Heart left ventricle (tissue), 16 donors: Measurements from ENCODE around the gene SECTM1. TPM values are rescaled to one million over a fixed set of nuclear protein-coding genes. Genes with fewer than 3 reads are reported as not detected.

Experiments
- ATAC-seq, 4 donors: fragments of 200-7000 bp; cut with Tn5 transposase; one replicate each; pipeline ENCODE4 v1.9.1; 2020 to 2022; ENCODE audit warnings: moderate library complexity in 4 of 4, mild to moderate bottlenecking in 3 of 4, moderate number of reproducible peaks in 1 of 4
- DNase-seq, 5 donors: peaks; one replicate each; pipeline ENCODE4 v3.0.0-alpha.2; 2020
- H3K27ac ChIP-seq, 12 donors: fragments of 200-600 bp; sonication (generic) in 4 of 12; one replicate each; pipeline versions ENCODE4 v1.5.0 to v1.8.0; 2016 to 2022; ENCODE audit warnings: mild to moderate bottlenecking in 2 of 12
- H3K27me3 ChIP-seq, 9 donors: fragments of 200-600 bp; sonication (generic) in 2 of 9; one replicate each; pipeline versions ENCODE4 v1.5.1 to v1.8.0; 2016 to 2022; ENCODE audit warnings: mild to moderate bottlenecking in 3 of 9
- H3K36me3 ChIP-seq, 9 donors: fragments of 200-600 bp; sonication (generic) in 2 of 9; one replicate each; pipeline versions ENCODE4 v1.5.0 to v1.8.0; 2018 to 2022; ENCODE audit warnings: mild to moderate bottlenecking in 2 of 9
- H3K4me1 ChIP-seq, 12 donors: fragments of 200-600 bp; sonication (generic) in 4 of 12; one replicate each; pipeline versions ENCODE4 v1.5.0 to v1.8.0; 2016 to 2022; ENCODE audit warnings: mild to moderate bottlenecking in 3 of 12
- H3K4me3 ChIP-seq, 12 donors: fragments of 200-600 bp; sonication (generic) in 4 of 12; one replicate each; pipeline versions ENCODE4 v1.5.0 to v1.8.0; 2017 to 2022; ENCODE audit warnings: mild to moderate bottlenecking in 9 of 12, moderate library complexity in 4 of 12
- H3K9me3 ChIP-seq, 12 donors: fragments of 200-600 bp; sonication (generic) in 4 of 12; one replicate each; pipeline versions ENCODE4 v1.5.0 to v1.8.0; 2016 to 2022; ENCODE audit warnings: mild to moderate bottlenecking in 1 of 12
- POLR2A ChIP-seq, 2 donors: fragments of 450-650 bp; IDR thresholded peaks; one replicate each; pipeline ENCODE4 v1.6.1; 2017; ENCODE audit warnings: antibody characterized with exemption in 2 of 2, mild to moderate bottlenecking in 2 of 2, moderate library complexity in 2 of 2
- WGBS, 4 donors: extraction: QIAGEN DNeasy Blood & Tissue Kit in 2 of 4; methylation state at CpG; one replicate each; pipeline versions ENCODE4 v1.1.5 to v1.1.7; 2013 to 2018; 5-methylcytosine and 5-hydroxymethylcytosine counted together
- intact Hi-C, 10 donors: fragments of 100-400 bp; cut with DNase I; formaldehyde crosslinking; loops; one replicate each; pipeline versions ENCODE4 v1.11.1 to v1.14.2; 2022
- polyA plus RNA-seq, 2 donors: library from polyadenylated mRNA; stranded (reverse); fragments of 200-250 nt; gene quantifications; one replicate each; pipeline ENCODE4 v1.2.3, GENCODE V29; 2013
- total RNA-seq, 9 donors: library from RNA; depleted of rRNA in 2 of 9; stranded (reverse); fragments of >200 nt in 2 of 9; fragmentation: NEBNext Ultra II Directional in 3 of 9; extraction: Animal tissue kit (Norgen Biotek cat#: 25700) in 3 of 9; gene quantifications; one replicate each; pipeline versions ENCODE4 v1.1.0 to v1.2.4, GENCODE V29; 2016 to 2023
- TF ChIP-seq, protein P1 (sequence below), 12 donors: fragments of 200-600 bp; sonication (generic) in 4 of 12; IDR thresholded peaks; one replicate each; pipeline versions ENCODE4 v1.5.0 to v1.8.0; 2018 to 2022; ENCODE audit warnings: antibody characterized with exemption in 12 of 12, mild to moderate bottlenecking in 5 of 12
- donor health status: ischemic (EF 13 %, LVEDD 7.1; RV severe dilation, severe dysfunction).
- donor health status: healthy with polysubstance abuse.
- donor health status: DM: no; HTN: yes; CAD: no.
- donor health status: DM: no; HTN: no; CAD: no.
- donor health status: ischemic (EF 25% LVEDD 6.9; RV normal size, moderate dysfunction).
- donor health status: ischemic (EF 25% LVEDD 5.7; RV mildly dilated, moderate dysfunction).
- donor health status: healthy.
- donor health status: DM: yes; HTN: yes; CAD: no.
- donor health status: ischemic (EF 35%, LVEDD 5.7; RV mildly dilated, moderate dysfunction).
- donor health status: nonischemic (EF 11% LVEDD 7.7; RV severe dilation, severe dysfunction).
- donor health status: DM: yes; HTN: yes; CAD: no.
- donor health status: PGD.
- donor health status: ischemic (EF 29% LVEDD 5.4; RV normal size, mild dysfunction).
- donor health status: nonischemic (EF 23%, LVEDD 6.1; RV moderate dilation, normal function).

Gene SECTM1
- total and polyA plus RNA-seq, 11 donors: 2.3 to 41.6 (median 3.4) TPM

DNA sequence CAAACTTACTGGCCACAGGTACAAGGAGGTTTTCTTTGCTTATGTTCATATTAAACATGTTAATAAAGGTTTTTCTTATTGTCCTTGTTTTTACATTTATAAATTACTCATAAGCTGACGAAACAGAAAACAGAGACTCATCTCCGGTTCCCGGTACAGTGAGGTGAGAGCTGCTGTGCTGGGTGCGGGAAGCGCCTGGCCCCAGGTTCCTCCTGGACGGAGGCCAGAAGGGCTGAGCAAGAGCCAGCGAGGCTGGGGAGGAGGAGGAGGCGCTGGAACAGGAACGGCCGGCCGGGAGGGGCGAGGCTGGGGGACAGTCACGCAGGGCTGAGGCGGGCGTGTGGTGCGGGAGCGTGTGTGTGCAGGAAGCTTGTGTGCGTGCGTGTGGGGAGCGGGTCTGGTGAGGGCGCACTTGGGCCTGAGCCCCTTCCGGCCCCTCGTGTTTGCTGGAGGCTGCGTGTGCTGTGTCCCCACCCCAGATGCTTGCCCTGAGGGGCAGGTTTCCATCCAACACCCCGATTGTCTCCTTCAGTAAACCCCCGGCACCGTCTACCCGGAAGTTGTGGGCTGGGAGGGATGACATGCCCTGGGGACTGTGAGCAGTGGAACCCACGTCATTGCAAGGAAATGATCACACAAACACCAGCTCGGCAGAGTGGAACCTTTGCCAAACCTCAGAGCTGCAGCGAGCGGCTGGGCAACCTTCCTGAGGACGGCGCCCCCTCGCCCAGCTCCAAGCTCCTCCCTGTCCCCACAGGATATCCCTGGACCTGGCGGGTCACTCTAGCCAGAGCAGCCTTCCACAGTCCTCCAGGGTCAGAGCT is 35.6 kb downstream of the SECTM1 start:
- no peaks in the 10 kb centered on the region for H3K9me3 ChIP-seq
- H3K36me3 ChIP-seq: no peaks in the 10 kb centered on the region
- TF ChIP-seq POLR2A (IDR thresholded peaks at IDR 0.05): peak in 1 of 2 donors; percentile 43
- TF ChIP-seq, protein P1, sequence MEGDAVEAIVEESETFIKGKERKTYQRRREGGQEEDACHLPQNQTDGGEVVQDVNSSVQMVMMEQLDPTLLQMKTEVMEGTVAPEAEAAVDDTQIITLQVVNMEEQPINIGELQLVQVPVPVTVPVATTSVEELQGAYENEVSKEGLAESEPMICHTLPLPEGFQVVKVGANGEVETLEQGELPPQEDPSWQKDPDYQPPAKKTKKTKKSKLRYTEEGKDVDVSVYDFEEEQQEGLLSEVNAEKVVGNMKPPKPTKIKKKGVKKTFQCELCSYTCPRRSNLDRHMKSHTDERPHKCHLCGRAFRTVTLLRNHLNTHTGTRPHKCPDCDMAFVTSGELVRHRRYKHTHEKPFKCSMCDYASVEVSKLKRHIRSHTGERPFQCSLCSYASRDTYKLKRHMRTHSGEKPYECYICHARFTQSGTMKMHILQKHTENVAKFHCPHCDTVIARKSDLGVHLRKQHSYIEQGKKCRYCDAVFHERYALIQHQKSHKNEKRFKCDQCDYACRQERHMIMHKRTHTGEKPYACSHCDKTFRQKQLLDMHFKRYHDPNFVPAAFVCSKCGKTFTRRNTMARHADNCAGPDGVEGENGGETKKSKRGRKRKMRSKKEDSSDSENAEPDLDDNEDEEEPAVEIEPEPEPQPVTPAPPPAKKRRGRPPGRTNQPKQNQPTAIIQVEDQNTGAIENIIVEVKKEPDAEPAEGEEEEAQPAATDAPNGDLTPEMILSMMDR (IDR thresholded peaks at IDR 0.05): peak in 1 of 12 donors; percentile 6
- DNase-seq: peak; percentile 89 to 93 (median 89)
- 19 to 25% (median 23%) methylated on average over 23 to 36 of the region's 36 CpGs for WGBS, 4 donors
- H3K27ac ChIP-seq: peak overlapping the region; percentile 77 to 98 (median 90)
- H3K4me3 ChIP-seq: peak overlapping the region; percentile 17 to 61 (median 51)
- peaks cover 6 to 79% (median 22%) of the 10 kb centered on the region in 12 donors for H3K4me1 ChIP-seq
- H3K27me3 ChIP-seq: peaks cover 0 to 8% (median 0%) of the 10 kb centered on the region in 9 donors
- intact Hi-C loops: loop anchor here in 2 of 10 donors (10.0 kb wide), 2 partner anchors 53 to 63 kb away; no protein-coding TSS in a partner anchor
- ATAC-seq: peak; percentile 73 to 87 (median 82)

DNA sequence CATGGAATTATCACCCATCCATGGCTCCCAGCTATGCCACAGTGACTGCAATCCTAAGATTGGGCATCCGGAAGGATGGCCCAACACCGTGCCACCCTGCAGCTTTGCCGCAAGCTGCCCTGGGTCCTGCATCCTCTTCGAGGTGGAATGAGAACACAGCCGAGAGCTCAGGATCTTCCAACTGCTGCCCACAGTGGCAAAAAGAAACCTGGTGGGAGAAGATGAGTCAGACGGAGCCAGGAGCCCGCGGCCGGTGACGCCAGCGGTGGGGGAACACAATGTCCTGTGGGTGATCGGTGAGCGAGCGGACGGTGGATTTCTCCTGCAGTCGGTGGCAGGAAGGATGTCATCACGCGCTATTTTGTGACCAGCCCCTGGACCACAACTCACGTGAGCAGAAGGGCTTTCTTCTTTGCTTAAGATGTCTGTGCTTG is 36.3 kb downstream of the SECTM1 start:
- TF ChIP-seq, protein P1 (IDR thresholded peaks at IDR 0.05): no peak
- no peak for TF ChIP-seq POLR2A (IDR thresholded peaks at IDR 0.05)
- Histone ChIP-seq H3K9me3 (no peaks in the 10 kb centered on the region), H3K4me3 (peak overlapping the region in 11 of 12 donors; percentile 19 to 61 (median 51)), H3K4me1 (peaks cover 6 to 72% (median 22%) of the 10 kb centered on the region in 12 donors), H3K27me3 (peaks cover 0 to 2% (median 0%) of the 10 kb centered on the region in 9 donors), H3K36me3 (no peaks in the 10 kb centered on the region), H3K27ac (peak overlapping the region; percentile 77 to 98 (median 90))
- DNase-seq (peak; percentile 65 to 89 (median 78)), ATAC-seq (peak; percentile 1 to 50 (median 18))
- 47 to 61% (median 53%) methylated on average over 19 of the region's 19 CpGs for WGBS, 4 donors
- intact Hi-C loops: loop anchor here in 2 of 10 donors (10.0 kb wide), 2 partner anchors 52 to 62 kb away; no protein-coding TSS in a partner anchor

DNA sequence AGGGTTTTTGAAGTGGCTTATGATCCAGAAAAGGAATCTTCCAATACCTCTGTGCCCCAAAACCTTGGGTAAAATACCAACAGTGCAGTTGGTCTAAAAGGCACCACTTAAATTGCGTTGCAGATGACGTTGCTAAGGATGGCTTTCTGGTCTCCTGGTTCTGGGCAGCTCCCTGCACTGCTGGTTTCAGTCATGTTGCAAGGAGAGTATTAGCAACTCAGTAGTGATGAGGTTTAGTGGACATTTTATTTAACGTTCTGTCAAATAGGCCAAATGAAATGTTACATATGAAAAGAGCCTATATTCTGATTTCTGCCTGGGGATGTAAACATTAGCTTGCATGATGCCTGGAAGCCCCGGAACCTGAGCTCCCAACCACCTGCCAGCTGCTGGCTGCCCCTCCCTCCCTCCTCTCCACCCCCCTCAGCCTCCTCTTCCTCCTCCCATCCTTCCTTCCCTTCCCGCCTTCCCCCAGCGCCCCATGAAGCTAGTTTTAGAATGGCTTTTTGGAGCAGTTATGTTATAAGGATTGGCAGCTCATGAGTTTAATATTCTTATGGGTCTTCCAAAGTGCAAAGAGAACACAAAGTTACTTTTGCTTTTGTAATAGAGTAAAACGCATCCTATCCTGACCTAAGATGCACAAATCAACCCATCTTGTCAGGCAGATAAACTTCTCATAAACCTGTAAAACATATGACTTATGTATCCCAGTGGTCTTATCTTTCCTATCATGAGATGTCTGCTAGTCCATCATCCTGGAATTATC is 36.9 kb downstream of the SECTM1 start:
- Histone ChIP-seq H3K27ac (peak overlapping the region; percentile 77 to 98 (median 90)), H3K4me3 (peak overlapping the region in 8 of 12 donors; percentile 47 to 61 (median 54)), H3K36me3 (no peaks in the 10 kb centered on the region), H3K4me1 (peaks cover 6 to 75% (median 27%) of the 10 kb centered on the region in 12 donors), H3K27me3 (no peaks in the 10 kb centered on the region), H3K9me3 (no peaks in the 10 kb centered on the region)
- intact Hi-C loops: loop anchor here in 2 of 10 donors (10.0 kb wide), 2 partner anchors 52 to 62 kb away; no protein-coding TSS in a partner anchor
- TF ChIP-seq, protein P1 (IDR thresholded peaks at IDR 0.05): no peak
- ATAC-seq (no peak), DNase-seq (no peak)
- WGBS, 4 donors: 45 to 57% (median 50%) methylated on average over 7 of the region's 7 CpGs
